ENCODE data around the gene CRACR2A. TPM values are rescaled to one million over a fixed set of nuclear protein-coding genes. Genes with fewer than 3 reads are reported as not detected.

CRACR2A gene
- total RNA-seq, 2 donors from 2014 or later, result 1.1 to 4.7 TPM

DNA sequence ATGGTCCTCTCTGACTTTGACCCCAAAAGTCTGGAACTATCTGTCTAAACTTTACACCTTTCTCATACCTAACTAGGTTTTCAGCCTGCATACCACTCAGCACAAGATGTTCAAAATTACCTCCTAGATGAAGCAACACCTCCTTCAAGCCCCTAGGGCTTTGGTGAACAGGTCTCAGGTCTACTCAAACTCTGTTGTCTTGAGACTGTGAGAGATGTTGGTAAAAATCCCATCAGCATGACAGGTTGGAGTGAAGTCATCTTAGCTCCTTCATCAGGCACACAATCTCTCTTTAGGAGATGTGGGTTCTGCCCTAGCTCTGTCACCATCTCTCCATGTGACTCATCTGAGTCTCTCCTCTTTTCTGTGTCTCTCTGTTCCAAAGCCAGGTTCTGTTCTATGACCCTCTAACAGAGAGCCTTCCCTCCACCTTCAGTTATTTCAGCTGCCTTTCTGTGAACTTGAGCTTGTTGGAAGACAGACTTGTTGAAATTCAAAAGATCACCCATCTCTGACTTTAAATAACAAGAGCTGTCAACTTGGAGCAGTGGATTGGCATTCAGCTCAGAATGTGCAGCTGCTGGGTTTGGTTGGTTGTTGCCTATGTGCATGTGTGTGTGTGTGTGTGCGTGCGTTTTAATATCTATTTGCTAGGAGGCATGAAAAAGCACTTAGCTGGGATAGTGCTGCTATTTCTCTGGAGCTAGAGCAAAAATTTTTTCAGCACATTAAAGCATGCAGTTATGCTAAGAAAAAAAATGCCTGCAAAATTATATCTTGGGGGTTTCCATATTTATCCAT is 130.7 kb downstream of the CRACR2A start:
- WGBS, 2 experiments (ENCODE audit: insufficient coverage in 1 of 2, insufficient read length in 1 of 2), result 86 to 100% methylated on average over 2 of the region's 2 CpGs
- H3K27me3 ChIP-seq (ENCODE audit: control insufficient read depth, insufficient read depth, low read length, poor library complexity, severe bottlenecking), result no peaks in the 10 kb centered on the region
- H3K9me3 ChIP-seq (ENCODE audit: control insufficient read depth, low read length), result no peaks in the 10 kb centered on the region
- Mint-ChIP-seq H3K9me3 (no peaks in the 10 kb centered on the region), H3K4me3 (no peak overlapping the region), H3K27me3 (ENCODE audit: insufficient read depth) (no peaks in the 10 kb centered on the region), H3K4me1 (no peaks in the 10 kb centered on the region), H3K27ac (no peak overlapping the region), H3K36me3 (ENCODE audit: low read depth) (no peaks in the 10 kb centered on the region)
- H3K9ac ChIP-seq (ENCODE audit: extremely low read depth, low read length, poor library complexity, severe bottlenecking), result no peak overlapping the region
- H3K27ac ChIP-seq (ENCODE audit: low read depth, low read length), result no peak overlapping the region
- DNase-seq, result no peak
- TF ChIP-seq, protein P1, sequence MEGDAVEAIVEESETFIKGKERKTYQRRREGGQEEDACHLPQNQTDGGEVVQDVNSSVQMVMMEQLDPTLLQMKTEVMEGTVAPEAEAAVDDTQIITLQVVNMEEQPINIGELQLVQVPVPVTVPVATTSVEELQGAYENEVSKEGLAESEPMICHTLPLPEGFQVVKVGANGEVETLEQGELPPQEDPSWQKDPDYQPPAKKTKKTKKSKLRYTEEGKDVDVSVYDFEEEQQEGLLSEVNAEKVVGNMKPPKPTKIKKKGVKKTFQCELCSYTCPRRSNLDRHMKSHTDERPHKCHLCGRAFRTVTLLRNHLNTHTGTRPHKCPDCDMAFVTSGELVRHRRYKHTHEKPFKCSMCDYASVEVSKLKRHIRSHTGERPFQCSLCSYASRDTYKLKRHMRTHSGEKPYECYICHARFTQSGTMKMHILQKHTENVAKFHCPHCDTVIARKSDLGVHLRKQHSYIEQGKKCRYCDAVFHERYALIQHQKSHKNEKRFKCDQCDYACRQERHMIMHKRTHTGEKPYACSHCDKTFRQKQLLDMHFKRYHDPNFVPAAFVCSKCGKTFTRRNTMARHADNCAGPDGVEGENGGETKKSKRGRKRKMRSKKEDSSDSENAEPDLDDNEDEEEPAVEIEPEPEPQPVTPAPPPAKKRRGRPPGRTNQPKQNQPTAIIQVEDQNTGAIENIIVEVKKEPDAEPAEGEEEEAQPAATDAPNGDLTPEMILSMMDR (conservative IDR thresholded peaks at IDR 0.05), result no peak
- H3K4me1 ChIP-seq (ENCODE audit: control insufficient read depth, insufficient read depth, low read length), result no peaks in the 10 kb centered on the region
- H3K4me3 ChIP-seq (ENCODE audit: low read length), result no peak overlapping the region
- H3K36me3 ChIP-seq (ENCODE audit: control insufficient read depth, insufficient read depth, low read length), result no peaks in the 10 kb centered on the region

DNA sequence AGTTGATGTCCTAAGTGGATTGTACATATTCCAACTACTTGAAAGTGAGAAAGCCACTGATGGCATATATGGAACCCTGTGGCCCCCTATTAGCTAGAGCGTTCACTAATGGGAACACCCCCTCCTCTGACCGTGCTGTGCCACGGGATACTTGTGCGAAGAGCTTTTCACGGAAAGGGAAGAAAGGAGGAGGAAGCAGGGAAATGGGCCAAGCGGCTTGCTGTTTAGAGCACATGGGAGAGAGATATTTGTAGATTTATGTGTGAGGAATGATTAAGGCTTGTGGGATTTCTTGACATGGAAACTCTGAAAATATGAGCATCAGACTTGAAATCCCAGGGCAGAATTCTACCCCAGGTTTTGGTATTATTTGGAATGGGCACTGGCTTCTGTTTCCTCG is 132.1 kb downstream of the CRACR2A start:
- DNase-seq, result no peak
- no peaks in the 10 kb centered on the region for H3K4me1 Mint-ChIP-seq
- no peak overlapping the region for H3K4me3 Mint-ChIP-seq
- H3K9me3 Mint-ChIP-seq, result no peaks in the 10 kb centered on the region
- H3K27ac ChIP-seq (ENCODE audit: low read depth, low read length), result no peak overlapping the region
- no peak overlapping the region for H3K27ac Mint-ChIP-seq
- H3K9me3 ChIP-seq (ENCODE audit: control insufficient read depth, low read length), result no peaks in the 10 kb centered on the region
- H3K36me3 ChIP-seq (ENCODE audit: control insufficient read depth, insufficient read depth, low read length), result no peaks in the 10 kb centered on the region
- H3K27me3 ChIP-seq (ENCODE audit: control insufficient read depth, insufficient read depth, low read length, poor library complexity, severe bottlenecking), result no peaks in the 10 kb centered on the region
- no peaks in the 10 kb centered on the region for H3K36me3 Mint-ChIP-seq (ENCODE audit: low read depth)
- no peaks in the 10 kb centered on the region for H3K4me1 ChIP-seq (ENCODE audit: control insufficient read depth, insufficient read depth, low read length)
- H3K4me3 ChIP-seq (ENCODE audit: low read length), result no peak overlapping the region
- no peaks in the 10 kb centered on the region for H3K27me3 Mint-ChIP-seq (ENCODE audit: insufficient read depth)
- no peak overlapping the region for H3K9ac ChIP-seq (ENCODE audit: extremely low read depth, low read length, poor library complexity, severe bottlenecking)
- 88 to 95% methylated on average over 7 of the region's 7 CpGs for WGBS, 2 experiments (ENCODE audit: insufficient coverage in 1 of 2, insufficient read length in 1 of 2)
- TF ChIP-seq, protein P1 (conservative IDR thresholded peaks at IDR 0.05), result no peak

DNA sequence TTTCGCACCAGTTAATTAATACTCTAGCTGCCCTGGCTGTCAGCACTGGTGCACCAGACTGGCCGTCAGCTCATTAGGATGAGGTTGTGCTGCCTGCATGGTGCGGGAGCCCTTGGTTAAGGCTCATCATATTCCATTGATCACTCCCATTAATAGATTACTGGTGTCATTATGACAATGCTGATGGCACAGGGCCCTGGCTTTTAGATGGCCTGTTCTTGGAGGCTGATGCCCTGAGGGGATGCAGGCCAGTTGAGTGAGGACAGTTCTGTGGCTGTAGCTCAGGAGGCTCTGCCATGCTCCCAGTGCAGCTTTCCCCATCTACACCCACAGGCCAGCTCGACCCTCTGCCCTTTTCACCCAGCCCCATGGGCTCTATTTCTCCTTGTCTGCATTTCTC is 135.3 kb downstream of the CRACR2A start:
- no peak overlapping the region for H3K9ac ChIP-seq (ENCODE audit: extremely low read depth, low read length, poor library complexity, severe bottlenecking)
- no peaks in the 10 kb centered on the region for H3K4me1 Mint-ChIP-seq
- no peak overlapping the region for H3K4me3 Mint-ChIP-seq
- no peaks in the 10 kb centered on the region for H3K27me3 Mint-ChIP-seq (ENCODE audit: insufficient read depth)
- no peak overlapping the region for H3K4me3 ChIP-seq (ENCODE audit: low read length)
- no peaks in the 10 kb centered on the region for H3K36me3 Mint-ChIP-seq (ENCODE audit: low read depth)
- H3K27ac ChIP-seq (ENCODE audit: low read depth, low read length), result no peak overlapping the region
- H3K27me3 ChIP-seq (ENCODE audit: control insufficient read depth, insufficient read depth, low read length, poor library complexity, severe bottlenecking), result no peaks in the 10 kb centered on the region
- TF ChIP-seq, protein P1 (conservative IDR thresholded peaks at IDR 0.05), result no peak
- H3K9me3 Mint-ChIP-seq, result no peaks in the 10 kb centered on the region
- no peaks in the 10 kb centered on the region for H3K9me3 ChIP-seq (ENCODE audit: control insufficient read depth, low read length)
- H3K4me1 ChIP-seq (ENCODE audit: control insufficient read depth, insufficient read depth, low read length), result no peaks in the 10 kb centered on the region
- WGBS, 2 experiments (ENCODE audit: insufficient coverage in 1 of 2, insufficient read length in 1 of 2), result 90% methylated on average over 3 to 4 of the region's 4 CpGs
- no peak overlapping the region for H3K27ac Mint-ChIP-seq
- no peaks in the 10 kb centered on the region for H3K36me3 ChIP-seq (ENCODE audit: control insufficient read depth, insufficient read depth, low read length)
- no peak for DNase-seq

Measured in endodermal cell (in vitro differentiated cells).